Body of pancreas (tissue), 4 donors: ENCODE measurements around the gene BMP6.

Experiments used
- CTCF ChIP-seq, 7 experiments: fragments of 450-650 bp in 4 of 7; fragments of 200-600 bp in 3 of 7; sonication (generic) in 3 of 7; IDR thresholded peaks; one replicate each; pipeline ENCODE4 v1.5.1; 2016 to 2019; ENCODE audit warnings: antibody characterized with exemption in 7 of 7
- POLR2A ChIP-seq, 3 donors: fragments of 450-650 bp; IDR thresholded peaks; one replicate each; pipeline ENCODE4 v1.6.1; 2016; ENCODE audit warnings: antibody characterized with exemption in 3 of 3, mild to moderate bottlenecking in 2 of 3

- TF ChIP-seq POLR2A (IDR thresholded peaks at IDR 0.05) (no peak), CTCF (IDR thresholded peaks at IDR 0.05) (no peak)
Observed at GRCh38 chr6:7916959-7917358, 191.1 kb downstream of the BMP6 start.
